HEK293T (cell line): Measurements from ENCODE around the gene GGT1.
"Not testable (repeated sequence)": the region's sequence is repeated elsewhere in the genome, so short reads cannot be mapped to it uniquely, and the experiment has no call there.

Source experiments
- BHLHE40 ChIP-seq: fragments of 450-650 bp; IDR thresholded peaks from 2 replicates; pipeline ENCODE4 v1.6.1; 2016; ENCODE audit warnings: mild to moderate bottlenecking, moderate library complexity, borderline replicate concordance
- ELF4 ChIP-seq: fragments of 450-650 bp; IDR thresholded peaks from 2 replicates; pipeline ENCODE4 v1.6.1; 2017; ENCODE audit warnings: antibody characterized with exemption
- FOXA1 ChIP-seq: fragments of 450-650 bp; IDR thresholded peaks from 2 replicates; pipeline ENCODE4 v1.6.1; 2016; ENCODE audit warnings: mild to moderate bottlenecking
- FOXM1 ChIP-seq: fragments of 450-650 bp; IDR thresholded peaks from 2 replicates; pipeline ENCODE4 v1.6.1; 2017; ENCODE audit warnings: mild to moderate bottlenecking, borderline replicate concordance
- L3MBTL2 ChIP-seq: fragments of 450-650 bp; conservative IDR thresholded peaks from 2 replicates; pipeline ENCODE4 v1.6.1; 2016; ENCODE audit warnings: mild to moderate bottlenecking
- LEF1 ChIP-seq: fragments of 450-650 bp; IDR thresholded peaks from 2 replicates; pipeline ENCODE4 v1.6.1; 2017; ENCODE audit warnings: mild to moderate bottlenecking, borderline replicate concordance
- SP1 ChIP-seq: fragments of 450-650 bp; IDR thresholded peaks from 2 replicates; pipeline ENCODE4 v1.6.1; 2017
- TARDBP ChIP-seq: fragments of 450-650 bp; IDR thresholded peaks from 2 replicates; pipeline ENCODE4 v1.6.1; 2016
- ZNF384 ChIP-seq: fragments of 450-650 bp; IDR thresholded peaks from 2 replicates; pipeline ENCODE4 v1.6.1; 2016

- TF ChIP-seq FOXA1, TARDBP, SP1, L3MBTL2, ZNF384, FOXM1, BHLHE40, LEF1, ELF4: not testable (repeated sequence)
Measured at GRCh38 chr22:24627911-24628310, 24.9 kb downstream of the GGT1 start.
